Neural cell (in vitro differentiated cells): ENCODE data around the gene SLC35E1.

Experiments used
- CTCF ChIP-seq: fragments of 450-650 bp; IDR thresholded peaks from 2 replicates; pipeline ENCODE4 v1.5.1; 2014; ENCODE audit warnings: antibody characterized with exemption, mild to moderate bottlenecking, moderate library complexity; ENCODE audit not compliant: poor library complexity, severe bottlenecking
- EZH2 ChIP-seq: fragments of 200-600, 300-800 bp; shearing (Covaris generic), sonication (generic); IDR thresholded peaks from 2 replicates; pipeline ENCODE4 v1.6.1; 2014; ENCODE audit warnings: antibody characterized with exemption, low read length, borderline replicate concordance, mild to moderate bottlenecking; ENCODE audit not compliant: insufficient read depth, poor library complexity, severe bottlenecking
- MXI1 ChIP-seq: fragments of 450-650 bp; conservative IDR thresholded peaks from 2 replicates; pipeline ENCODE4 v1.6.1; 2014; ENCODE audit warnings: antibody characterized with exemption, mild to moderate bottlenecking; ENCODE audit not compliant: poor library complexity, severe bottlenecking
- RAD21 ChIP-seq: fragments of 450-650 bp; conservative IDR thresholded peaks from 2 replicates; pipeline ENCODE4 v1.6.1; 2014; ENCODE audit warnings: antibody characterized with exemption, mild to moderate bottlenecking, moderate library complexity
- TAF1 ChIP-seq: IDR thresholded peaks from 2 replicates; pipeline ENCODE4 v1.6.1; 2012; ENCODE audit warnings: low read depth

GRCh38 chr19:16518061-16518460 is 54.2 kb downstream of the SLC35E1 start:
- TF ChIP-seq EZH2 (no peak), MXI1 (no peak), CTCF (no peak), TAF1 (no peak), RAD21 (no peak)
